HG03432 (cell line): ENCODE measurements around the gene TRNT1.

Source experiments
- ATAC-seq: cut with Tn5 transposase; IDR thresholded peaks from one replicate; pipeline ENCODE4 v1.9.1; 2021; ENCODE audit warnings: mild to moderate bottlenecking, moderate library complexity; ENCODE audit not compliant: unreplicated experiment

The TRNT1 gene

DNA sequence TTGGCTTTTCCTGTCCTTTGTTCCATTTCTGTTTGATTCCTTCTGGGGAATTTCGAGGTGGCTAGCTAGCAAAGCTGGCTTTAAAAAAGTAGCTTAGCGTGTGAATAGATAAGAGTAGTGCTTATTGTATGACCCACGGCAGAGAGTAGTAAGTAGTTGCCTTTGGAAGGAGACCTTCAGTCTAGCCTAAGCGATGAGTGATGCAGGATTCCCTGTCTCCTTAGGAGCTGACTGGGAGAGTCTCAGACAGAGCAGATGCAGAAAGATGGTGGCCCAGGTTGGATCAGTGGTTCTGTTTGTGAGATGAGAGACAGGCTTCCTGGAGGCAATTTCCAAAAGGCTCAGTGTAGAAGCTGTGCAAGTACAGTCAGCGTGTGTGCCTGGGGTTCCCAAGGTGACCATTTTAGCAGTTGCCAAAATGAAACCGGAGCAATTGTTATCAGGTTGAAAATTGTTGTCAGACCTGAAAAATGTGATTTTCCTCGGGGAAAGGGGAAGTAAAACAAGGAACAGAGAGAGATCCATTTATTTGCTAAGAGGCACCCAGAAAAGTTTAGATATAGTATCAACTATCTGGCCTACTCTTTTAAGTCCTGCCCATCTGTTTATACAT lies 15.9 kb upstream of the TRNT1 start:
- no peak for ATAC-seq

DNA sequence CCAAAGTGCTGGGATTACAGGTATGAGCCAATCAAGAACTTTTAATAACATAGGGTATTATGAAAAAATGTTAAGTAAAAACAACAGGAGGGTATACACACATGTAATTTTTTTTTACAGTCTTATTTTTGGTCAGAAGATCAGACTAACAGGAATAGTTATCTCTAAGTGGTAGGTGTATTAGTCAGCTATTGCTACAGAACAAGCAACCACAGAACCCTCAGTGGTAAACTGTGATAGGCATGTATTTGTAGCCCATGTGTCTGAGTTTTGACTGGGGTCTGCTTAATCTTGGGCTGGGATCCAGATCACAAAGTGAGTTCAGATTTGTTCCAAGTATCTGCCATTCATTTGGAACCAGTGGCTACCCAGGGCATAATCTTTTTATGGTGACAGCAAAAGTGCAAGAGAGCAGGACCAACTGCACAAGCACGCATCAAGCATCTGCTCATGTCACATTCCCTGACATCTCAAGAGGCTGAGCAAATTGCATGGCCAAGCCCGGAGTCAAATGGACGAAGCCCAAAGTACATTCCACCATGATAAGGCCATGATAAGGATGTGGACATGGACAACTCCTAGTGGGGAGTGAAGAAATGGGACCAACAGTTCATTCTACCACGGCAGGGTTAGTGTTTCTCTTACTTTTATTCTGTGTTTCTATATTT lies 13.6 kb upstream of the TRNT1 start:
- no peak for ATAC-seq

DNA sequence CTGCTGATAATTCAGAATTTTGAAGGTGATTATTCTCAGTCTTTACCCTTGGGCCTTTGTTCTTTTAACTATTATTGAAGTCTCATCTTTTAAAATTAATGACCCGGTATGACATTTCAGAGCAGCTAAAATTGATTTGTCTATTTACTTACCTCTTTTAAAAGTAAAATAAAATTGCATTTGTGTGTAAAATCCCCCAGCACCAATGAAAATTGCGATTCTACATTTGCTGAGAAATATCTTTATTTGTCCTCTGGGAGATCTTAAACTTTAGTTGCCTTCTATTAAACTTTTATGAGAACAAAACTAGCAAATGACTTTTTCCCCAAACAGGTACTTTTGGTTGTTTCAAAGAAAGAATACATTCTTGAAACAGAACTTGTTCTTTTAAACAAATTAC lies 9.1 kb upstream of the TRNT1 start:
- no peak for ATAC-seq

DNA sequence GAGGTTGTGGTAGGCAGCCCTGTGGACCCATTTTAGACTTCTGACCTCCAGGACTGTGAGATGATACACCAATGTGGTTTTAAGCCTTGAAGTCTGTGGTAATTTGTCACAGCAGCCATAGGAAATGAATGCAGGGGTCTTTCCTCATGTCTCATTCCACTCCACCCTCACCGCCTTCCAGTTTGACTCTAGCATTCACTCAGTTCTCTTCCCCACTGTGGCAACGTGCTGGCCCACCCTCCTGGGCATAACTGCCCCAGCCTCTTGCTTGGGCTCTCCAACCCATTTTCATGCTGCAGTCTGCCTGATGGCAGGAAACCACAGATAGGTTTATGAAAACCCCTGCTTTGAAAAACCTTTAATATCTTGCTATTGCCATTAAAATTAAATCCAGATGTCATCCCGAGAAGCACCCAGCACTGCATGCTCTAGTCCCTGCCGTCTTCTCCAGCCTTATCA lies 7.3 kb upstream of the TRNT1 start:
- ATAC-seq = peak; percentile 58

DNA sequence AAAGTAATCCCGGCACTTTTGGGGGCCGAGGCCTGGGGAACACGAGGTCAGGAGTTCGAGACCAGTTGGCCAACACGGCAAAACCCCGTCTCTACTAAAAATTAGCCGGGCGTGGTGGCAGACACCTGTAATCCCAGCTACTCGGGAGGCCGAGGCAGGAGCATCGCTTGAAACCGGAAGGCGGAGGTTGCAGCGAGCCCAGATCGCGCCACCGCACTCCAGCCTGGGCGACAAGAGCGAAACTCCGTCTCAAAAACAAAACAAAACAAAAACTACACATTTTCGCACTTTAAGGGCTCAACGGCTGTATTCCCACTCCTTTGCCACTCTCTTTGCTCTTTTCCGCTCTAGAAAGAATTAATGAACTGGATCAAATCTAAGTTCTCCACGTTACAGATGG lies 763 bp upstream of the TRNT1 start:
- ATAC-seq = no peak

DNA sequence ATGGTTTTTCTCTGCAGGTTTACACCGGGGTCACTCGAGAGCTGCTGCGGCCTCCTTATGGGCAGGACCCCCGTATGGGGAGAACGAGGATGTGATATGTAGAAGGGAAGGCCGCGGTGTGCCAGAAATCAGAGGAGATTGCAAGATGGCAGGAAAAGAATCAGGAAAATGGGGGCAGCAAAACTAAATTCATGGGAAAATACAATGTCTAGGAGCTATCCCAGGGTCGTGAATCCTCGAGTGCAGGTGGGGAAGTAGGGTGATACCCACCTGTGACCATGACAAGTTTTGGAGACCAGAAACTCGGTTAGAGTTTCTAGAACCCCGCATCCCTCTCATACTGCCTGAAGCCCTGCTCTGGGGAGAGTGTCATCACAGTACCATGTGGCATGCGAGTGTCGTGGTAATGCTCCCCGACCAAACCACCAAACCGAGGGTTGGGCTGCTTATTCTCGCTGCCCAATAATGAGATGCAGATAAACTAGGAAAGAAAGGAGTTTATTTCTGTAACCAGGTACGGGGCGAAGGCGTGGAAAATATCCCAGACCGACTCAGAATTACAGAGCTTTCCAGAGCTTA lies 781 bp downstream of the TRNT1 start:
- ATAC-seq = no peak

DNA sequence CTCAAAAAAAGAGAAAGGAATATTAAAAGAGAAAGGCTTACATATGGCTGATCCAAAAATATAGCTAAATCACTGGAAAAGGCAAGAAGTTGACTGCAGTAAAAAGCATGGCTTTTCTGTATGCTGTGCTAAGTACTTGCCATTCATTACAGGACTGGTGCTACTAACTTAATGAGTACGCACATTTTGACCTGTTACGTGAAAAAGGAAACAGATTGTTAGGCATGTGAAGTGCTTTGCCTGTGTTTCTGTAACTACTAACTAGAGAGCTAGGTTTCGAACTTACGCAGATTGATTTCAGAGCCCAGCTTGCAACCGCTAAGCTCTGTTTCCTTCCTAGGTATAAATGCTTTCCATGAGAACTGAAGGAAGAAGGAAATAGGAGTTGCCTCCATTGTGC lies 2.8 kb downstream of the TRNT1 start:
- ATAC-seq = no peak

DNA sequence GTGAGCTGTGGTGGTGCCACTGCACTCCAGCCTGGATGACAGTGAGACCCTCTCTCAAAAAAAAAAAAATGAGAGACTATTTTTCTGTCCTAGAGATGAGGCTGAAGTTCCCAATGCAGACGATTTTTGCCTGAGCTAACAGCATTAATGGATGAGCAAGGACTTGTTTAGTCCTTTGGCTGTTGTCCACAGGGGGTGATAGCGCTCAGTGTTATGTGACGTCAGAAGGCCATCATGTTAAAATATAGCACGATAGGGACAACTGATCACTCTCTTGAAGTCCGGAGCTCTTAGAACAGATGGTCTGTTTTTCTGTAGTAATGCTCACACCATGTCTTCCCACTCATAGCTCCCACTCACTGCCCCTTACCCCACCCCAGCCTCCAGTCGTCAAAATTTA lies 6.8 kb downstream of the TRNT1 start:
- ATAC-seq = no peak

DNA sequence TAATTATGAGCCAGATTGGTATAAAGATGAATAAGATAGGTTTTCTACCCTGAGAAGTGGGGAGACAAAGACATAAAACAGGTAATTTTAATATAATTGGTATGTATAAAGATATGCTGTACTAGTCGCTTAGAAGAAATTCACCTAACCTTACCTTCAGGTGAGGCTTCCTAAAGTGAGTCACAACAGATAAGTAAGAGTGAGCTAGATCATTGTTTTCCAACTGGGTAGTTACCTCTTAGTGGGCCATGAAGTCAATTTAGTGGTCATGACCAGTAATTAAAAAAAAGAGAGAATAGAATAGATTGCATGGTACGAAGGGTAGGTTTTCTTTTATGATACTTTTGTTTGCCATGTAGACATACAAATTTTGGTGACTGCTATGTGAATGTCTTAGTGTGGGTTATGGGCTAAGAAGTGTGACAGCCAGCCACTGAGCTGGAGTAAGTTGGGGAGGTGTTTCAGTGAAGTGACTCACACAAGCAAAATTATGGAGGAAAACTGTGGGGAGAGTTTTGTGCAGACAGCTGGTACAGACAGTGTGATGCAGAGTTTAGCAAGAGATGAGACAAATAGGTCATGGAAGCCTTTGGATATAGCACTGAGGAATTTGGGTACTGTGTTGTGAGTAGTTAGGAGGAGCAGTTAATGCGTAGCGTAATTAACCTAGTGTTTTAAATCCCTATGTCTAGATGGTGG lies 8.2 kb downstream of the TRNT1 start:
- no peak for ATAC-seq

DNA sequence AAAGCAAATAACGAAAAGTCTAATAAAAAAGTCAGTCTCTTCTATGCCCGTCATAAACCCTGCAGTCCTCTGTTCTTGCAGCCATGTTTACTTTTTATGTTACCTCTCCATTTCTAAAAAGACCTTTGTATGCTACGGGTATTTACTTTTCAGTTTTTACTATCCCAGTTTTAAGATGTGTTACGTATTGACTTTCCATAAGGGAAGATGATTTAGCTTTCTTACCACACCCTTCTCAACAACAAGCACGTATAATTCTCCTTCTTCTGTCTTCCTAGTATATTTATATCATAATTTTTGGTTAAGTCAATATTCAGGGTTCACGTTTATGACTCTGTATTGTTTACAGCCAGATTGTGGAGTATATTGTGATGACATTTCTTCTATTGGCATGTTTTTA lies 10.8 kb downstream of the TRNT1 start:
- no peak for ATAC-seq

DNA sequence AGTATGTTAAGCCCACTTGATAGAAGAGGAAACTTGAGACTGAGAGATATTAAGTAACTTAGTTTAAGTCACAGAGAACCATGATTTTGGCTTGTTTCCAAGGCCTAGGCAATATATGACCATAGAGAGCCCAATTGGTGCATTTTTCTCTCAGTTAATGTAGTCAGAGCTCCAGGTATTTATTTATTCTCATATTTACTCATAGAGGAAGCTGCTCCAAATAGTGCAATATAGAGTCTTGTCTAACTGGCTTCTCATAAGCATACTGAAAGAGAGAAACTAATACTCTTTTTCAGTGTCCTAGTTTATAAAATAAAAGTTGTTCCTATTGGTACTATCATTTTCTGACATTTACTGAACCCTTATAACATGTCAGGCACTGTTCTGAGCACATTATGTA lies 15.2 kb downstream of the TRNT1 start:
- no peak for ATAC-seq

DNA sequence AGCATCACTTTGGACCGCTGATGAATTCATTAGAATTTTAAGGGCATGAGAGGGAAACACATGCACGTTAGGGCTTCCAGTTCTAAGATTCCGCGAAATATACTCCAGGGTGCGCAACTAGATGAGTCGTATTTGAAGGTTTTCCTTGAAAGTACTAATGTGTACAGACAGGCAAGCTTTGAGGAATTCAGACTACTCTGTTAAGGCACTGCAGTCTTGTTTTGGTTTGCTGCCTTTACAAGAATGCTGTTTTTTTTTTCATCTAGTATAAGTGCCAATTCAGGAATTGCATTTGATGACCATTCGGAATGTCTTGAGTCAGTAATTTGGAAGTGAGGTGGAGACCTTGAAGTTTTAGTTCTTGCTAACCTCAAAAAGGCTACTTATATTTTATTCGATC lies 19.1 kb downstream of the TRNT1 start:
- no peak for ATAC-seq

DNA sequence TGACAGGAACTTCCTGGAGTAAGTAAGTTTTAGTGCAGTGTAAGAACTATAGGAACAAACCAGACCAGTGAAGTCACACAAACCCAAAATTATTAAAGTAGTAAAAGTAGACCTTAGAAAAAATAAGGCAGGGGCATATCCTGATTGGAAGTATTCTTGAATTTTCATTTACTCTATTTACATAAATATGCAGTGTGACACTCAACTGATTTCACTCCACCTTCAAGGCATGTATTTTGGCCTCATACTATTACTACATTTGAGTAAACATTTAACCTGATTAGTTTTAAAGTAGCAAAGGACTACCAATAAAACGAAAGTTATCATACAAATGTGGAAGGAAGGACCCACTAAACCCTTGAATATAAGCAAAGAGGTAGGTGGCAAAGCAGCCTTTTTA lies 22.8 kb downstream of the TRNT1 start:
- ATAC-seq = no peak

DNA sequence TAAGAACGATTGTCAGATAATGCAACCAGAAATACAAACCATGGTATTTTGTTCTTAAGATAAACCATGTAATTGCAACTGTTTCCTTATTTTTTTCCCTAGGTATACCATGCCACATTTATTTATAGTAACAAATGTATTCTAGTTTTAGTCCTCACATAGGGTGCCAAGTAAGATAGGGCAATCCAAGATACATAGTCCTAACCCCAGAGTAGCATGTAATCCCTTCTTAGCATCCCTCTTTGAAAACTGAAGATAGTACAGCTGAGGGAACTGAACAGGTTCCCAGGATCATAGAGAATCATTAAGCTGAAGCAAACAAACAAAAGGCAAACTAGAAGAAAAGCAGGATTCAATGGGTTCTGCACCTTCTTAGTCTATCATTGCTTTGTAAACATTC lies 24.8 kb downstream of the TRNT1 start:
- no peak for ATAC-seq

DNA sequence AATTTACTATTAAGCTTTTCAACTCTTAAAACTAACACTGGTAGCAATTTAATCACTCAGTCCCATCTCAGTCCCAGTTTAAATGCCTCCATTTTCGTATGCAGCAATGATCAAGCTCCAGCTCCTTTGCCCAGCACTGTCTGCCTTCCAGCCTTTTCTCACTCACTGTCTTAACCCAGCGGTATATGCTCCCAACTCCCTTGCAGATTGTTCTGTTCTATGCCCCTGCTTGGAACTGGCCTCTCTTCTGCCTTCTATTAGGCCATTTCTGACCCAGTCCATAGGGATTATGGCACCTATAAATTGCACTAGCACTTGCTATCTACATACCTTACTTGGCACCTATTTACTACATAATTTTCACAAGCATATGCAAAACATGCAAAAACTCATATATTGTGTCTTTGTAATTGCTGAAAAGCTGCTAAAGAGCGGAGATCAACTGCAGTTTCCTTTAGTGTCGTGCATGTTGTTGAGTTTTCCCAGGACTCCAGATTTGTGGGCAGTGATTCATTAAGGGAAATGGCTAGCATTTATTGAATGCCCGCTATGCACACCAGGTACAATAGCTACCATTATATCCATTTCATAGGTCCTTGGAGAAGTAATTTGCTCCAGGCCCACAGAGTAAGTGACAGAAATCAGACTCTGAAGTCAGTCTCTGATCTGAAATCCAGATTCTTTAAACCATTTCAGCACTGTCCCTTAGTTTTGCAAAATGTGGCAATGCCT lies 28.3 kb downstream of the TRNT1 start:
- no peak for ATAC-seq

DNA sequence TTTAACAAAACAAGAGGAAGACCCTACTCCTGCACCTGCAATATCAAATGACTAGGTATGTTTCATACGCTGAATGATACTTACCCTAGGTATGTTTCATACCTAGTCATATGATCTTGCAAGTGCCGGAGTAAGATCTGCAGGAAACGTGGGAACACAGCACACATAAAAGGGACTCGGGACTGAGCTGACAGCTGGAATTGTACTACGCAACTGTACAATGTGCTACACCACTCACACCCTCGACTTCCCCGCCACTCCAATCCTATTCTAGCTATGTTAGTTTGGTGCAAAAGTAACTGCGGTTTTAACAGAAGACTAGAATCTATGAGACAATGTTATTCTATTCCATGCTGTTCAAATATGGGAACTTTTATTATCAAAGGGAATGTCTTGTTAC lies 30.7 kb downstream of the TRNT1 start:
- no peak for ATAC-seq

DNA sequence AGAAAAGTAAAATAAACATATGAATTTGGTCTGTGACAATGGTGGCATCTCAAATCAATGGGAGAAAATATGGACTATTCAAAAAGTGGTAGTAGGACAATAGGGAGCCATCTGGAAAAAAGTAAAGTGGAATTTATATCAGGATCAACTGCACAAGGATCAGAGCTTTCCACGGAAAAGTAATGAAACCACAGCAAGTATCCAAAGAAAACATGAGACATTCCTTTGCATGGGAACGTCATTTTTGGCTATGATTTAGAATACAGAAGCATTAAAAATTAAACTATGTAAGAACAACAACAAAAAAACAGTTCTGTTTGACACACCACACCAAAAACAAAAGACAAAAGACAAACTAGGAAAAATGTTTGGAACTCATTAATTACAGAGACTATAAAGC lies 34.1 kb downstream of the TRNT1 start:
- no peak for ATAC-seq

DNA sequence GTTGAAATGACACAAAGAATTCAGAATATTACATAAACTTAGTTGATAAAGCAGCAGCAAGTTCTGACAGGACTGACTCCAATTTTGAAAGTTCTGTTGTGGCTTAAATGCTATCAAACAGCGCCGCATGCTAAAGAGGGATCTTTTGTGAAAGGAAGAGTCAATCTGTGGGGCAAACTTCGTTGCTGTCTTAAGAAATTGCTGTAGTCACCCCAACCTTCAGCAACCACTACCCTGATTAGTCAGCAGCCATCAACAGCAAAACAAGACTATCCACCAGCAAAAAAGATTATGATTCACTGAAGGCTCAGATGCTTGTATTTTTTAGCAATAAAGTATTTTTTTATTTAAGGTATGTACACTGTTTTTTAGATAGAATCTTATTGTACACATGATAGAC lies 38.5 kb downstream of the TRNT1 start:
- no peak for ATAC-seq

DNA sequence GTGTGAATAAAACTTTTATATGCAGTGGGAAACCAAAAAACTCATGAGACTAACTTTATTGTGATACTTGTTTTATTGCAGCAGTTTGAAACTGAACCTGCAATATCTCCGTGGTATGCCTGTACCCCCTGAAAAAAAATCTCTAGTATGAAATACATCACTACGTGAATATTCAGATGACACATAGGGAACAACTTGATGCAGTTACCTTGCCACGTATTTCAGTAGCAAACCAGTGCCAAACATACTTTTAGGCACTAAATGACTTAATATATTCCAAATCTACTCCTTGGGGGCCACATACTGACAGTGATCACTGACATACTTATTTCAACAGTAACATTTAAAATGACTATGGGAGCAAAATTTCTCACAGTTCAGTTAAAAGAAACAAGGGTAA lies 38.9 kb downstream of the TRNT1 start:
- no peak for ATAC-seq

DNA sequence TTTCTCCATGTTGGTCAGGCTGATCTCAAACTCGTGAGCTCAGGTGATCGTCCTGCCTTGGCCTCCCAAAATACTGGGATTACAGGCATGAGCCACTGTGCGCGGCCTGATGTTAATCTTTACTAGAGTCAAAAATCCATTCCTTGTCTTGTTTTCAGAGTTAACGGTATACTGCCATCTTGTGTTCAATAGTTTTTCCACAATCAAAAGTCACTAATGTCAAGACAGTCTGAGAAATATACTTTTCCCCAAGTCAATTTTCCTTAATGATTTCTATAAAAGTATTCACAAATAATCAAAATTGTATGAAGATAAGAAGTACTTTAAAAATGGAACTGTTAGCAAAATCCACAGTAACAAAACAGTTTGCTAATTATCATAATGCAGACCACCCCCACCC lies 44.3 kb downstream of the TRNT1 start:
- no peak for ATAC-seq

DNA sequence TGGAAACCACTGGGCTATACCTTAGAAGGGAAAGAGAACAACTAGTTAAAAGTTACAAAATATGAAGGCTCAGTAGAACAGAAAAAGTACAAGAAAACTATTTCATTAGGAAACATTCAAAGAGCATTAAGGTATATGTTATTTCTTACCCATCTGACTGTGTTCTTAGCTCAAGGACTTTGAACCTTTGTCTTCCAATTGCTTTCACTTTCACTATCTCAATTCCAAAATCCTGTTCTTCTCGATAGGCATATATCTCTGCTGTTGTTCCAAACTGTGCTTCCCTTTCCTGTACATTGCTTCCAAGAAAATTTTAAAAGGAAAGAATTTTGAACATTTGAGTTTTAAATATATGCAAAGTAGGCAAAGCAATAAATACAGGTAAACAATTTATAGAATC lies 45.9 kb downstream of the TRNT1 start:
- ATAC-seq = no peak
